CD4-positive, CD25-positive, alpha-beta regulatory T cell (primary cell): ENCODE results near the gene RILP. TPM values are rescaled to one million over a fixed set of nuclear protein-coding genes. Genes with fewer than 3 reads are reported as not detected.

Experiments
- ATAC-seq, 2 donors: fragments of 150-1000 bp; cut with Tn5 transposase; one replicate each; pipeline ENCODE4 v1.10.0; 2021; ENCODE audit warnings: low read depth in 2 of 2, moderate number of reproducible peaks in 2 of 2, moderate library complexity in 1 of 2
- DNase-seq, 3 donors: peaks; one replicate each; pipeline versions ENCODE4 v3.0.0 to v3.0.0-alpha.2; 2012 to 2022; ENCODE audit warnings: mixed read lengths in 1 of 3
- H3K27ac ChIP-seq: one replicate; pipeline ENCODE4 v1.7.0; 2013; ENCODE audit warnings: mild to moderate bottlenecking, low read length; ENCODE audit not compliant: insufficient read depth, poor library complexity, severe bottlenecking
- H3K27me3 ChIP-seq: one replicate; pipeline ENCODE4 v1.7.0; 2013; ENCODE audit warnings: low read length; ENCODE audit not compliant: control insufficient read depth, insufficient read depth
- H3K36me3 ChIP-seq: one replicate; pipeline ENCODE4 v1.7.0; 2013; ENCODE audit warnings: mild to moderate bottlenecking, low read length, moderate library complexity; ENCODE audit not compliant: control insufficient read depth, insufficient read depth
- H3K4me1 ChIP-seq: 2 replicates; pipeline ENCODE4 v1.7.0; 2013; ENCODE audit warnings: mild to moderate bottlenecking, low read length; ENCODE audit not compliant: insufficient read depth, control insufficient read depth, poor library complexity, severe bottlenecking
- H3K4me3 ChIP-seq: one replicate; pipeline ENCODE4 v1.7.0; 2013; ENCODE audit warnings: low read depth, mild to moderate bottlenecking, low read length, moderate library complexity
- H3K9me3 ChIP-seq, 2 experiments: 1 replicate in 1 of 2; 2 replicates in 1 of 2; pipeline ENCODE4 v1.7.0; 2013; ENCODE audit warnings: low read length in 2 of 2, mild to moderate bottlenecking in 1 of 2, moderate library complexity in 1 of 2; ENCODE audit not compliant: control insufficient read depth in 2 of 2
- H3K27ac Mint-ChIP-seq, 3 donors: one replicate each; pipeline ENCODE4 v1.8.0; 2020 to 2022; ENCODE audit warnings: mild to moderate bottlenecking in 3 of 3, mixed read lengths in 3 of 3, moderate library complexity in 2 of 3
- H3K27me3 Mint-ChIP-seq: one replicate; pipeline ENCODE4 v1.8.0; 2022; ENCODE audit warnings: mild to moderate bottlenecking, mixed read lengths
- H3K36me3 Mint-ChIP-seq: one replicate; pipeline ENCODE4 v1.8.0; 2020; ENCODE audit warnings: mixed read lengths
- H3K4me1 Mint-ChIP-seq, 4 donors: one replicate each; pipeline ENCODE4 v1.8.0; 2020 to 2022; ENCODE audit warnings: mixed read lengths in 4 of 4, mild to moderate bottlenecking in 1 of 4
- H3K4me3 Mint-ChIP-seq, 4 donors: one replicate each; pipeline ENCODE4 v1.8.0; 2020 to 2022; ENCODE audit warnings: mild to moderate bottlenecking in 4 of 4, mixed read lengths in 4 of 4, moderate library complexity in 3 of 4
- H3K9me3 Mint-ChIP-seq, 7 donors: one replicate each; pipeline ENCODE4 v1.8.0; 2020 to 2022; ENCODE audit warnings: mixed read lengths in 7 of 7, mild to moderate bottlenecking in 3 of 7, moderate library complexity in 2 of 7
- polyA plus RNA-seq, 4 donors: library from polyadenylated mRNA; unstranded; fragments of 300-500 nt; fragmentation: Illumina TruSeq; gene quantifications; one replicate each; pipeline ENCODE4 v1.2.3, GENCODE V29; 2021
- total RNA-seq: library from RNA; stranded (reverse); gene quantifications from one replicate; pipeline ENCODE4 v1.2.3, GENCODE V29; 2022

RILP gene
- total and polyA plus RNA-seq, 5 donors from 2014 or later, result 1.5 to 7.6 (median 4.7) TPM

- no peaks in the 10 kb centered on the region for H3K36me3 ChIP-seq
- DNase-seq, result no peak
- Mint-ChIP-seq H3K4me1 (no peaks in the 10 kb centered on the region), H3K9me3 (no peaks in the 10 kb centered on the region), H3K36me3 (peaks cover 4% of the 10 kb centered on the region), H3K27me3 (no peaks in the 10 kb centered on the region), H3K27ac (no peak overlapping the region), H3K4me3 (no peak overlapping the region)
- H3K27ac ChIP-seq, result no peak overlapping the region
- no peak for ATAC-seq
- no peak overlapping the region for H3K4me3 ChIP-seq
- H3K4me1 ChIP-seq, result no peaks in the 10 kb centered on the region
- no peaks in the 10 kb centered on the region for H3K27me3 ChIP-seq
- no peaks in the 10 kb centered on the region for H3K9me3 ChIP-seq
Observed at GRCh38 chr17:1617620-1618174, 32.0 kb downstream of the RILP start.

- Mint-ChIP-seq H3K27ac (no peak overlapping the region), H3K9me3 (no peaks in the 10 kb centered on the region), H3K4me1 (no peaks in the 10 kb centered on the region), H3K4me3 (no peak overlapping the region), H3K36me3 (peaks cover 4% of the 10 kb centered on the region), H3K27me3 (no peaks in the 10 kb centered on the region)
- no peaks in the 10 kb centered on the region for H3K9me3 ChIP-seq
- H3K4me1 ChIP-seq, result no peaks in the 10 kb centered on the region
- no peaks in the 10 kb centered on the region for H3K27me3 ChIP-seq
- no peak overlapping the region for H3K27ac ChIP-seq
- ATAC-seq, result no peak
- no peak overlapping the region for H3K4me3 ChIP-seq
- no peak for DNase-seq
- H3K36me3 ChIP-seq, result no peaks in the 10 kb centered on the region
Observed at GRCh38 chr17:1616101-1616500, 33.6 kb downstream of the RILP start.

DNA sequence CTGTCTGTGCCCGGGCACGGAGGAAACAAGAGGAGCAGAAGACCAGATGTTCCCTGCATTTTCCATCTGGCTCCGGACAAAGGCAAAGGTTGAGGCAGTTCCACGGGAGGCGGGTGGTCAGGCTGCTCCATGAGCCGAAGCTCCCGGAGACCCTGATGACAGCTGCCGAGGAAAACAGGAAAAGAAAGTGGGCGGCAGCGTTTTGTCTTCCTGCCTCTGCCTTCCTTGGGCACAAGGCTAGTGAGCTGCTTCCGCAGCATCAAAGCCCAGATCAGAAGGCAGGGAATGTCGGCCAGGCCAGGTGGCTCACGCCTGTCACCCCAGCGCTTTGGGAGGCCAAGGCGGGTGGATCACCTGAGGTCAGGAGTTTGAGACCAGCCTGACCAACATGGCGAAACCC lies 37.3 kb downstream of the RILP start:
- Mint-ChIP-seq H3K27ac (no peak overlapping the region), H3K27me3 (no peaks in the 10 kb centered on the region), H3K9me3 (no peaks in the 10 kb centered on the region), H3K36me3 (peaks cover 6% of the 10 kb centered on the region), H3K4me3 (no peak overlapping the region), H3K4me1 (peaks cover 0 to 6% (median 0%) of the 10 kb centered on the region in 4 donors)
- Histone ChIP-seq H3K27me3 (no peaks in the 10 kb centered on the region), H3K9me3 (no peaks in the 10 kb centered on the region), H3K27ac (no peak overlapping the region), H3K4me3 (no peak overlapping the region), H3K36me3 (no peaks in the 10 kb centered on the region), H3K4me1 (no peaks in the 10 kb centered on the region)
- no peak for DNase-seq
- ATAC-seq, result no peak

GRCh38 chr17:1611715-1612114 lies 38.0 kb downstream of the RILP start:
- no peak overlapping the region for H3K4me3 ChIP-seq
- H3K4me1 Mint-ChIP-seq, result peaks cover 0 to 8% (median 0%) of the 10 kb centered on the region in 4 donors
- H3K27ac Mint-ChIP-seq, result no peak overlapping the region
- no peak for ATAC-seq
- H3K9me3 ChIP-seq, result no peaks in the 10 kb centered on the region
- H3K4me1 ChIP-seq, result no peaks in the 10 kb centered on the region
- peaks cover 6% of the 10 kb centered on the region for H3K36me3 Mint-ChIP-seq
- H3K27me3 ChIP-seq, result no peaks in the 10 kb centered on the region
- no peak for DNase-seq
- H3K36me3 ChIP-seq, result no peaks in the 10 kb centered on the region
- H3K27ac ChIP-seq, result no peak overlapping the region
- no peaks in the 10 kb centered on the region for H3K27me3 Mint-ChIP-seq
- no peaks in the 10 kb centered on the region for H3K9me3 Mint-ChIP-seq
- no peak overlapping the region for H3K4me3 Mint-ChIP-seq

DNA sequence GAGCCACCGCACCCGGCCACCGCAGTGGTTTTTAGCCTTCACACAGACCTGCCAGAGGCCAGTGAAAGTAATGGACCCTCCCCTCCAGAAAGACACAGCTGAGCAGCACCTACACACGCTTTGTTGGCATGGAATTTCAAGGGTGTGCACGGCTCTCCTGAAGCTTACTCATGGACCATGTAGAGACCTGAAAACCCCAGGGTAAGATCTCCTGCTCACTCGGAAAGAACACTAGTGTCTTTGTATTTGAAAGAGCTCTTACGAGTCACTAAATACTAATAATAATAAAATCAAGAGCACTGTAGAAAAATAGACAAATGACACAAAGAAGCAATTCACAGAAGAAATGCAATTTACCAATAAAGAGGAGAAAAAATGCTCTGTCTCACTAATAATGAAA lies 41.0 kb downstream of the RILP start:
- Mint-ChIP-seq H3K9me3 (no peaks in the 10 kb centered on the region), H3K27me3 (no peaks in the 10 kb centered on the region), H3K4me1 (peaks cover 0 to 8% (median 0%) of the 10 kb centered on the region in 4 donors), H3K27ac (peak overlapping the region in 2 of 3 donors; percentile 31 to 50), H3K4me3 (no peak overlapping the region), H3K36me3 (peaks cover 6% of the 10 kb centered on the region)
- Histone ChIP-seq H3K36me3 (no peaks in the 10 kb centered on the region), H3K27me3 (no peaks in the 10 kb centered on the region), H3K4me1 (no peaks in the 10 kb centered on the region), H3K9me3 (no peaks in the 10 kb centered on the region), H3K27ac (no peak overlapping the region), H3K4me3 (no peak overlapping the region)
- no peak for ATAC-seq
- DNase-seq, result no peak

- Histone ChIP-seq H3K9me3 (no peaks in the 10 kb centered on the region), H3K4me1 (no peaks in the 10 kb centered on the region), H3K27me3 (no peaks in the 10 kb centered on the region), H3K4me3 (no peak overlapping the region), H3K27ac (no peak overlapping the region), H3K36me3 (no peaks in the 10 kb centered on the region)
- ATAC-seq, result peak in 1 of 2 donors; percentile 20
- Mint-ChIP-seq H3K4me3 (no peak overlapping the region), H3K27ac (peak overlapping the region in 1 of 3 donors; percentile 36), H3K9me3 (no peaks in the 10 kb centered on the region), H3K36me3 (peaks cover 4% of the 10 kb centered on the region), H3K27me3 (no peaks in the 10 kb centered on the region), H3K4me1 (peaks cover 0 to 8% (median 0%) of the 10 kb centered on the region in 4 donors)
- no peak for DNase-seq
Observed at GRCh38 chr17:1607971-1608320, 41.7 kb downstream of the RILP start.

GRCh38 chr17:1606352-1606985 lies 43.2 kb downstream of the RILP start:
- Mint-ChIP-seq H3K4me3 (no peak overlapping the region), H3K4me1 (peaks cover 0 to 8% (median 0%) of the 10 kb centered on the region in 4 donors), H3K27ac (no peak overlapping the region), H3K9me3 (no peaks in the 10 kb centered on the region), H3K36me3 (peaks cover 9% of the 10 kb centered on the region), H3K27me3 (no peaks in the 10 kb centered on the region)
- Histone ChIP-seq H3K27ac (no peak overlapping the region), H3K4me3 (no peak overlapping the region), H3K9me3 (no peaks in the 10 kb centered on the region), H3K27me3 (no peaks in the 10 kb centered on the region), H3K4me1 (no peaks in the 10 kb centered on the region), H3K36me3 (no peaks in the 10 kb centered on the region)
- ATAC-seq, result no peak
- no peak for DNase-seq

DNA sequence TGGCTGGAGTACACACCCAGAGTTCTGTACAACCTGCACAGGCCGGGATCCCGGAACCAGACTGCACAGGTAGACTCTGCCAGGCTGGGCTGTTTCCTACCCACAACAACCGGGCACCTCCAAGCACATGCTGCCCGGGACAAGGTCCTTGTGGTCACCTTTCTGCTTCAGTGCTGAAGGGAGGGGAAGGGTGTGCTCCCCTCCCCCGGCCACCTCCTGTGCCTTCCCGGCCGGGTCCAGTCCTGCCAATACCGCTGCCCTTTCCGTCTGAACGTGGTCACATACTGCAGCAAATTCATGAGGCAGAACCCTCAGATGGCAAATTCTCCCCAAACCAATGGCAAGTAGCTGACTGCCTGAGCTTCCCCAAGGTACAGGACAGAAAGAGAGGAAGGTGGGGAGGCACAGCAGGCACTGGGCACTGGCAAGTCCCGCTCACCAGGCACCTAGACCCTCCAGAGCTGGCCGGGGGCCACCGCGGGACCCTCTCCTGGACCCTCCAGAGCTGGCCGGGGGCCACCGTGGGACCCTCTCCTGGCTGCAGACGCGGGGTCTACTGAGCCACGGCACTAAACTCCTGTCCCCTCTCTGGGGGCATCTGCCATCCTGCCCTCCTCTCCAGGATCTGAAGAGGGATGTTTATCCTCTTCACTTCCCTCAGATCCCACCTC lies 43.9 kb downstream of the RILP start:
- H3K4me3 Mint-ChIP-seq, result no peak overlapping the region
- H3K4me1 ChIP-seq, result no peaks in the 10 kb centered on the region
- H3K27ac ChIP-seq, result no peak overlapping the region
- peaks cover 0 to 8% (median 0%) of the 10 kb centered on the region in 4 donors for H3K4me1 Mint-ChIP-seq
- no peak overlapping the region for H3K4me3 ChIP-seq
- H3K27me3 ChIP-seq, result no peaks in the 10 kb centered on the region
- DNase-seq, result no peak
- no peaks in the 10 kb centered on the region for H3K9me3 ChIP-seq
- H3K36me3 Mint-ChIP-seq, result peaks cover 11% of the 10 kb centered on the region
- no peak overlapping the region for H3K27ac Mint-ChIP-seq
- no peak for ATAC-seq
- H3K9me3 Mint-ChIP-seq, result no peaks in the 10 kb centered on the region
- no peaks in the 10 kb centered on the region for H3K27me3 Mint-ChIP-seq
- no peaks in the 10 kb centered on the region for H3K36me3 ChIP-seq
